Ascending aorta (tissue), 2 donors: ENCODE results near the gene TMPRSS3. TPM values are rescaled to one million over a fixed set of nuclear protein-coding genes. Genes with fewer than 3 reads are reported as not detected.

Source experiments
- DNase-seq, 2 donors: peaks; one replicate each; pipeline ENCODE4 v3.0.0-alpha.2; 2019; ENCODE audit warnings: low spot score in 2 of 2
- H3K27ac ChIP-seq, 2 donors: fragments of 200-600 bp; sonication (generic); one replicate each; pipeline ENCODE4 v1.5.1; 2016 to 2017; ENCODE audit warnings: mild to moderate bottlenecking in 1 of 2
- H3K27me3 ChIP-seq: fragments of 200-600 bp; sonication (generic); one replicate; pipeline ENCODE4 v1.5.1; 2017
- H3K36me3 ChIP-seq, 2 donors: fragments of 200-600 bp; sonication (generic); one replicate each; pipeline ENCODE4 v1.5.1; 2016
- H3K4me1 ChIP-seq, 2 donors: fragments of 200-600 bp; sonication (generic); one replicate each; pipeline ENCODE4 v1.5.1; 2016 to 2017; ENCODE audit warnings: mild to moderate bottlenecking in 1 of 2
- H3K4me3 ChIP-seq, 2 donors: fragments of 200-600 bp; sonication (generic); one replicate each; pipeline ENCODE4 v1.5.1; 2016 to 2017; ENCODE audit warnings: mild to moderate bottlenecking in 1 of 2
- H3K9me3 ChIP-seq, 2 donors: fragments of 200-600 bp; sonication (generic); one replicate each; pipeline ENCODE4 v1.5.1; 2016
- CTCF ChIP-seq, 3 experiments: fragments of 200-600 bp in 2 of 3; fragments of 450-650 bp in 1 of 3; sonication (generic) in 2 of 3; IDR thresholded peaks; one replicate each; pipeline ENCODE4 v1.5.1; 2016 to 2019; ENCODE audit warnings: antibody characterized with exemption in 3 of 3, mild to moderate bottlenecking in 1 of 3, moderate library complexity in 1 of 3
- intact Hi-C: fragments of 100-400 bp; cut with DNase I; formaldehyde crosslinking; loops from one replicate; pipeline ENCODE4 v1.15.1; 2023
- total RNA-seq: library from RNA; depleted of rRNA; stranded (reverse); fragments of >200 nt; gene quantifications from one replicate; pipeline ENCODE4 v1.1.0, GENCODE V29; 2016

TMPRSS3 gene
- total RNA-seq, 1 donor from 2014 or later: not detected

- TF ChIP-seq CTCF (IDR thresholded peaks at IDR 0.05): no peak
- Histone ChIP-seq H3K9me3 (no peaks in the 10 kb centered on the region), H3K36me3 (no peaks in the 10 kb centered on the region), H3K4me1 (no peaks in the 10 kb centered on the region), H3K27me3 (no peaks in the 10 kb centered on the region), H3K27ac (no peak overlapping the region), H3K4me3 (no peak overlapping the region)
- intact Hi-C loops: no loop called here
- no peak for DNase-seq
Observed at GRCh38 chr21:42401154-42401553, 5.3 kb upstream of the TMPRSS3 start.

- DNase-seq: no peak
- H3K36me3 ChIP-seq: no peaks in the 10 kb centered on the region
- H3K4me1 ChIP-seq: no peaks in the 10 kb centered on the region
- H3K4me3 ChIP-seq: no peak overlapping the region
- no peaks in the 10 kb centered on the region for H3K27me3 ChIP-seq
- H3K9me3 ChIP-seq: no peaks in the 10 kb centered on the region
- no peak for TF ChIP-seq CTCF (IDR thresholded peaks at IDR 0.05)
- no peak overlapping the region for H3K27ac ChIP-seq
- intact Hi-C loops: no loop called here
Observed at GRCh38 chr21:42400525-42400924, 4.7 kb upstream of the TMPRSS3 start.

- no peaks in the 10 kb centered on the region for H3K4me1 ChIP-seq
- H3K36me3 ChIP-seq: no peaks in the 10 kb centered on the region
- H3K27ac ChIP-seq: no peak overlapping the region
- no peaks in the 10 kb centered on the region for H3K27me3 ChIP-seq
- H3K4me3 ChIP-seq: no peak overlapping the region
- intact Hi-C loops: no loop called here
- no peak for DNase-seq
- TF ChIP-seq CTCF (IDR thresholded peaks at IDR 0.05): no peak
- H3K9me3 ChIP-seq: no peaks in the 10 kb centered on the region
Observed at GRCh38 chr21:42398436-42399028, 2.7 kb upstream of the TMPRSS3 start.

GRCh38 chr21:42397746-42398394, 2.0 kb upstream of the TMPRSS3 start:
- no peaks in the 10 kb centered on the region for H3K9me3 ChIP-seq
- no peaks in the 10 kb centered on the region for H3K4me1 ChIP-seq
- no peaks in the 10 kb centered on the region for H3K36me3 ChIP-seq
- no peak for TF ChIP-seq CTCF (IDR thresholded peaks at IDR 0.05)
- no peaks in the 10 kb centered on the region for H3K27me3 ChIP-seq
- H3K4me3 ChIP-seq: no peak overlapping the region
- intact Hi-C loops: no loop called here
- no peak overlapping the region for H3K27ac ChIP-seq
- DNase-seq: no peak

GRCh38 chr21:42396799-42397745, 1.2 kb upstream of the TMPRSS3 start:
- intact Hi-C loops: no loop called here
- no peak for TF ChIP-seq CTCF (IDR thresholded peaks at IDR 0.05)
- no peak for DNase-seq
- no peak overlapping the region for H3K27ac ChIP-seq
- H3K27me3 ChIP-seq: no peaks in the 10 kb centered on the region
- no peaks in the 10 kb centered on the region for H3K36me3 ChIP-seq
- no peak overlapping the region for H3K4me3 ChIP-seq
- no peaks in the 10 kb centered on the region for H3K9me3 ChIP-seq
- no peaks in the 10 kb centered on the region for H3K4me1 ChIP-seq
